HepG2 (cell line): Measurements from ENCODE around the gene RNF208. TPM values are rescaled to one million over a fixed set of nuclear protein-coding genes. Genes with fewer than 3 reads are reported as not detected.

Source experiments
- ATRX ChIP-seq: sonication (generic); formaldehyde crosslinking; IDR thresholded peaks from 2 replicates; pipeline ENCODE4 v1.4.0; 2020; ENCODE audit warnings: missing genetic modification reagents, borderline replicate concordance
- FOSL1 ChIP-seq: sonication (generic); formaldehyde crosslinking; IDR thresholded peaks from 2 replicates; pipeline ENCODE4 v1.9.0; 2021; ENCODE audit warnings: missing genetic modification reagents, borderline replicate concordance
- HOXA7 ChIP-seq: sonication (generic); formaldehyde crosslinking; IDR thresholded peaks from 2 replicates; pipeline ENCODE4 v1.8.1; 2022; ENCODE audit warnings: mild to moderate bottlenecking, missing genetic modification reagents, moderate library complexity
- HOXA9 ChIP-seq: sonication (generic); formaldehyde crosslinking; IDR thresholded peaks from 2 replicates; pipeline ENCODE4 v1.8.1; 2022; ENCODE audit warnings: missing genetic modification reagents, mild to moderate bottlenecking, moderate library complexity, borderline replicate concordance
- KDM2A ChIP-seq: sonication (generic); formaldehyde crosslinking; IDR thresholded peaks from 2 replicates; pipeline ENCODE4 v1.4.0; 2020; ENCODE audit warnings: low read depth, missing genetic modification reagents, borderline replicate concordance
- MATR3 ChIP-seq: sonication (generic); formaldehyde crosslinking; IDR thresholded peaks from 2 replicates; pipeline ENCODE4 v1.4.0; 2020; ENCODE audit warnings: missing genetic modification reagents
- PHB2 ChIP-seq: fragments of 450-650 bp; IDR thresholded peaks from 2 replicates; pipeline ENCODE4 v1.6.1; 2018; ENCODE audit not compliant: partially characterized antibody
- RBM39 ChIP-seq: fragments of 200-400 bp; formaldehyde crosslinking; IDR thresholded peaks from one replicate; pipeline ENCODE4 v1.6.1; 2018; ENCODE audit warnings: antibody characterized with exemption, mild to moderate bottlenecking, low read depth, low read length; ENCODE audit not compliant: poor library complexity, severe bottlenecking
- SOX5 ChIP-seq: IDR thresholded peaks from 2 replicates; pipeline ENCODE4 v1.6.1; 2016; ENCODE audit warnings: borderline replicate concordance
- SP2 ChIP-seq: sonication (generic); formaldehyde crosslinking; IDR thresholded peaks from 2 replicates; pipeline ENCODE4 v1.5.1; 2020; ENCODE audit warnings: mild to moderate bottlenecking, missing genetic modification reagents
- TBP ChIP-seq: sonication (generic); formaldehyde crosslinking; IDR thresholded peaks from 2 replicates; pipeline ENCODE4 v1.5.0; 2020; ENCODE audit warnings: missing genetic modification reagents
- ZBTB43 ChIP-seq: sonication (generic); formaldehyde crosslinking; conservative IDR thresholded peaks from 2 replicates; pipeline ENCODE4 v1.4.0; 2020; ENCODE audit warnings: missing genetic modification reagents
- ZNF143 ChIP-seq: sonication (generic); formaldehyde crosslinking; IDR thresholded peaks from 2 replicates; pipeline ENCODE4 v1.4.0; 2020; ENCODE audit warnings: missing genetic modification reagents
- ZNF256 ChIP-seq: sonication (generic); formaldehyde crosslinking; conservative IDR thresholded peaks from 2 replicates; pipeline ENCODE4 v1.4.0; 2020; ENCODE audit warnings: missing genetic modification reagents
- ZNF460 ChIP-seq: sonication (generic); formaldehyde crosslinking; IDR thresholded peaks from 2 replicates; pipeline ENCODE4 v1.5.1; 2020; ENCODE audit warnings: missing genetic modification reagents, mild to moderate bottlenecking, borderline replicate concordance
- ZNF557 ChIP-seq: sonication (generic); formaldehyde crosslinking; IDR thresholded peaks from 2 replicates; pipeline ENCODE4 v1.4.0; 2020; ENCODE audit warnings: missing genetic modification reagents
- ZNF720 ChIP-seq: sonication (generic); formaldehyde crosslinking; IDR thresholded peaks from 2 replicates; pipeline ENCODE4 v1.4.0; 2020; ENCODE audit warnings: missing genetic modification reagents
- ZNF777 ChIP-seq: sonication (generic); formaldehyde crosslinking; IDR thresholded peaks from 2 replicates; pipeline ENCODE4 v1.4.0; 2020; ENCODE audit warnings: missing genetic modification reagents
- polyA plus RNA-seq, 8 experiments: library from polyadenylated mRNA; depleted of rRNA in 3 of 8; stranded (reverse) in 7 of 8; unstranded in 1 of 8; fragments of >200 nt; fragmentation: Illumina TruSeq in 4 of 8; extraction: Trizol in 4 of 8; gene quantifications; 2 replicates each; pipeline versions ENCODE4 v1.2.1 to v1.2.3, GENCODE V29; 2011 to 2016; ENCODE audit warnings: low read depth in 4 of 8, missing spikeins in 1 of 8, mixed read lengths in 1 of 8; ENCODE audit not compliant: insufficient read depth in 1 of 8
- total RNA-seq, 5 experiments: library from RNA; depleted of rRNA; stranded (reverse); fragments of >200 nt; fragmentation: Illumina TruSeq; extraction: Trizol; gene quantifications; 2 replicates each; pipeline ENCODE4 v1.2.3, GENCODE V29; 2016; ENCODE audit warnings: low read depth in 1 of 5
- TF ChIP-seq, protein P1 (sequence below): sonication (generic); formaldehyde crosslinking; conservative IDR thresholded peaks from 2 replicates; pipeline ENCODE4 v1.4.0; 2020; ENCODE audit warnings: missing genetic modification reagents
- TF ChIP-seq, protein P2 (sequence below): IDR thresholded peaks from 2 replicates; pipeline ENCODE4 v1.6.1; 2016; ENCODE audit warnings: mild to moderate bottlenecking, missing biosample characterization, missing genetic modification reagents
- TF ChIP-seq, protein P3 (sequence below): sonication (generic); formaldehyde crosslinking; IDR thresholded peaks from 2 replicates; pipeline ENCODE4 v1.5.1; 2020; ENCODE audit warnings: missing genetic modification reagents, mild to moderate bottlenecking, borderline replicate concordance
- TF ChIP-seq, protein P4 (sequence below): sonication (generic); formaldehyde crosslinking; IDR thresholded peaks from 2 replicates; pipeline ENCODE4 v1.5.1; 2020; ENCODE audit warnings: mild to moderate bottlenecking, missing genetic modification reagents, borderline replicate concordance

RNF208 gene
- total and polyA plus RNA-seq, 2 of the 13 experiments (the other 11 are each of a cell fraction or from before 2014, with no cell fraction given): 1.6 to 2.1 TPM

- TF ChIP-seq, protein P1, sequence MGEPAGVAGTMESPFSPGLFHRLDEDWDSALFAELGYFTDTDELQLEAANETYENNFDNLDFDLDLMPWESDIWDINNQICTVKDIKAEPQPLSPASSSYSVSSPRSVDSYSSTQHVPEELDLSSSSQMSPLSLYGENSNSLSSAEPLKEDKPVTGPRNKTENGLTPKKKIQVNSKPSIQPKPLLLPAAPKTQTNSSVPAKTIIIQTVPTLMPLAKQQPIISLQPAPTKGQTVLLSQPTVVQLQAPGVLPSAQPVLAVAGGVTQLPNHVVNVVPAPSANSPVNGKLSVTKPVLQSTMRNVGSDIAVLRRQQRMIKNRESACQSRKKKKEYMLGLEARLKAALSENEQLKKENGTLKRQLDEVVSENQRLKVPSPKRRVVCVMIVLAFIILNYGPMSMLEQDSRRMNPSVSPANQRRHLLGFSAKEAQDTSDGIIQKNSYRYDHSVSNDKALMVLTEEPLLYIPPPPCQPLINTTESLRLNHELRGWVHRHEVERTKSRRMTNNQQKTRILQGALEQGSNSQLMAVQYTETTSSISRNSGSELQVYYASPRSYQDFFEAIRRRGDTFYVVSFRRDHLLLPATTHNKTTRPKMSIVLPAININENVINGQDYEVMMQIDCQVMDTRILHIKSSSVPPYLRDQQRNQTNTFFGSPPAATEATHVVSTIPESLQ (CRISPR knock-in tag): no peak
- 0 out of 2 replicates have a peak, but pooled peaks have one; percentile 13 for TF ChIP-seq TBP (CRISPR knock-in tag)
- 0 out of 2 replicates have a peak, but pooled peaks have one; percentile 23 for TF ChIP-seq ZNF256
- peak; percentile 81 for TF ChIP-seq ZNF777
- TF ChIP-seq, protein P2, sequence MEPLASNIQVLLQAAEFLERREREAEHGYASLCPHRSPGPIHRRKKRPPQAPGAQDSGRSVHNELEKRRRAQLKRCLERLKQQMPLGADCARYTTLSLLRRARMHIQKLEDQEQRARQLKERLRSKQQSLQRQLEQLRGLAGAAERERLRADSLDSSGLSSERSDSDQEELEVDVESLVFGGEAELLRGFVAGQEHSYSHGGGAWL (CRISPR knock-in tag): peak; percentile 55; the same call in 1 of the 2 replicates
- no peak for TF ChIP-seq MATR3 (CRISPR knock-in tag)
- no peak for TF ChIP-seq ZBTB43 (CRISPR knock-in tag)
- no peak for TF ChIP-seq RBM39
- TF ChIP-seq HOXA9: peak; percentile 54; the same call in 1 of the 2 replicates
- no peak for TF ChIP-seq FOSL1 (CRISPR knock-in tag)
- TF ChIP-seq, protein P3, sequence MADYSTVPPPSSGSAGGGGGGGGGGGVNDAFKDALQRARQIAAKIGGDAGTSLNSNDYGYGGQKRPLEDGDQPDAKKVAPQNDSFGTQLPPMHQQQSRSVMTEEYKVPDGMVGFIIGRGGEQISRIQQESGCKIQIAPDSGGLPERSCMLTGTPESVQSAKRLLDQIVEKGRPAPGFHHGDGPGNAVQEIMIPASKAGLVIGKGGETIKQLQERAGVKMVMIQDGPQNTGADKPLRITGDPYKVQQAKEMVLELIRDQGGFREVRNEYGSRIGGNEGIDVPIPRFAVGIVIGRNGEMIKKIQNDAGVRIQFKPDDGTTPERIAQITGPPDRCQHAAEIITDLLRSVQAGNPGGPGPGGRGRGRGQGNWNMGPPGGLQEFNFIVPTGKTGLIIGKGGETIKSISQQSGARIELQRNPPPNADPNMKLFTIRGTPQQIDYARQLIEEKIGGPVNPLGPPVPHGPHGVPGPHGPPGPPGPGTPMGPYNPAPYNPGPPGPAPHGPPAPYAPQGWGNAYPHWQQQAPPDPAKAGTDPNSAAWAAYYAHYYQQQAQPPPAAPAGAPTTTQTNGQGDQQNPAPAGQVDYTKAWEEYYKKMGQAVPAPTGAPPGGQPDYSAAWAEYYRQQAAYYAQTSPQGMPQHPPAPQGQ (CRISPR knock-in tag): no peak
- no peak for TF ChIP-seq ATRX (CRISPR knock-in tag)
- no peak for TF ChIP-seq ZNF720
- no peak for TF ChIP-seq PHB2
- TF ChIP-seq ZNF143 (CRISPR knock-in tag): 0 out of 2 replicates have a peak, but pooled peaks have one; percentile 59
- no peak for TF ChIP-seq ZNF557 (CRISPR knock-in tag)
- peak; percentile 94; the same call in 1 of the 2 replicates for TF ChIP-seq KDM2A (CRISPR knock-in tag)
- 0 out of 2 replicates have a peak, but pooled peaks have one; percentile 19 for TF ChIP-seq SOX5 (CRISPR knock-in tag)
- TF ChIP-seq, protein P4, sequence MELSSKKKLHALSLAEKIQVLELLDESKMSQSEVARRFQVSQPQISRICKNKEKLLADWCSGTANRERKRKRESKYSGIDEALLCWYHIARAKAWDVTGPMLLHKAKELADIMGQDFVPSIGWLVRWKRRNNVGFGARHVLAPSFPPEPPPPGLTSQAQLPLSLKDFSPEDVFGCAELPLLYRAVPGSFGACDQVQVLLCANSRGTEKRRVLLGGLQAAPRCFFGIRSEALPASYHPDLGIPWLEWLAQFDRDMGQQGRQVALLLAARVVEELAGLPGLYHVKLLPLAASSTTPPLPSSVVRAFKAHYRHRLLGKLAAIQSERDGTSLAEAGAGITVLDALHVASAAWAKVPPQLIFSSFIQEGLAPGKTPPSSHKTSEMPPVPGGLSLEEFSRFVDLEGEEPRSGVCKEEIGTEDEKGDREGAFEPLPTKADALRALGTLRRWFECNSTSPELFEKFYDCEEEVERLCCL (CRISPR knock-in tag): no peak; the same call in 1 of the 2 replicates
- TF ChIP-seq ZNF460: no peak
- no peak for TF ChIP-seq HOXA7 (CRISPR knock-in tag)
- TF ChIP-seq SP2 (CRISPR knock-in tag): peak; percentile 82
Measured at GRCh38 chr9:137205126-137206069, 16.6 kb downstream of the RNF208 start, which contains the start of the genes NDOR1 and TMEM203 (continued).
